ENCODE results near the gene SDR42E2. TPM values are rescaled to one million over a fixed set of nuclear protein-coding genes. Genes with fewer than 3 reads are reported as not detected.

The SDR42E2 gene
- total and polyA plus RNA-seq, 2 donors (not counting 3 experiments of a cell fraction or from before 2014, with no cell fraction given): 0.03 to 0.13 TPM

- no peak for DNase-seq (ENCODE audit: low read depth, low spot score)
- FAIRE-seq: no peak
- no peak overlapping the region for H3K27ac ChIP-seq (ENCODE audit: insufficient read depth, low read depth, low read length)
- TF ChIP-seq MAX (IDR thresholded peaks at IDR 0.05; ENCODE audit: insufficient read depth, insufficient read length): no peak
- TF ChIP-seq CTCF (IDR thresholded peaks at IDR 0.05; ENCODE audit: extremely low read depth in 1 of 2, insufficient read depth in 1 of 2, low read depth in 1 of 2, low read length in 2 of 2): no peak
- no peak overlapping the region for H3K9ac ChIP-seq (replicated peaks; ENCODE audit: extremely low read depth, insufficient read depth, low read length)
- intact Hi-C loops (cut with micrococcal nuclease): no loop called here
- H3K4me2 ChIP-seq (ENCODE audit: insufficient read depth, low read length): no peak overlapping the region
- H3K9me1 ChIP-seq (replicated peaks; ENCODE audit: control insufficient read depth, extremely low read depth, insufficient read depth, low read length): no peaks in the 10 kb centered on the region
- H4K20me1 ChIP-seq (replicated peaks; ENCODE audit: control insufficient read depth, extremely low read depth, insufficient read depth, low read length): no peaks in the 10 kb centered on the region
- CTCF ChIA-PET: interaction anchor here (0.5 to 1.4 kb wide), 3 partner anchors 8 to 39 kb away, joined by 3 read pairs; no protein-coding TSS in a partner anchor
- dilution Hi-C loops (cut with MboI; ENCODE audit: extremely low pct_ligation_motif_present, low sequenced_read_pairs): no loop called here
- H3K4me3 ChIP-seq (replicated peaks in 1 of 3; ENCODE audit: insufficient read depth in 1 of 3, low read depth in 1 of 3, low read length in 3 of 3): no peak overlapping the region
- H3K79me2 ChIP-seq (ENCODE audit: control insufficient read depth, insufficient read depth, low read length): no peaks in the 10 kb centered on the region
- H3K4me1 ChIP-seq (ENCODE audit: control insufficient read depth, extremely low read depth, insufficient read depth, low read length): no peaks in the 10 kb centered on the region
- no peak overlapping the region for H2AFZ ChIP-seq (ENCODE audit: low read depth, low read length)
- BruUV-seq (replicated peaks): no TSS peak
- POLR2A ChIA-PET: no interaction called here
- peaks cover 2% of the 10 kb centered on the region in 2 experiments for H3K36me3 ChIP-seq (ENCODE audit: control insufficient read depth in 2 of 2, extremely low read depth in 1 of 2, insufficient read depth in 2 of 2, low read length in 2 of 2)
- H3K27me3 ChIP-seq (ENCODE audit: control insufficient read depth in 2 of 2, insufficient read depth in 2 of 2, low read length in 2 of 2): no peaks in the 10 kb centered on the region
- no peaks in the 10 kb centered on the region for H3K9me3 ChIP-seq (replicated peaks; ENCODE audit: control insufficient read depth, insufficient read depth, low read length)
Measured at GRCh38 chr16:22240023-22240710, 77.9 kb downstream of the SDR42E2 start.

Other genes starting within 250 kb of the SDR42E2 start
- 189 and 207 TPM in 2 replicates for gene UQCRC2, start 209.1 kb upstream of the SDR42E2 start, total RNA-seq
- 94.8 and 132 TPM in 2 replicates for gene UQCRC2, start 209.1 kb upstream of the SDR42E2 start, polyA plus RNA-seq
- gene PDZD9, start 161.4 kb upstream of the SDR42E2 start, total RNA-seq: not detected in 2 replicates
- gene PDZD9, start 161.4 kb upstream of the SDR42E2 start, polyA plus RNA-seq: not detected in 2 replicates
- 22.0 and 23.2 TPM in 2 replicates for gene MOSMO, start 154.4 kb upstream of the SDR42E2 start, total RNA-seq
- gene MOSMO, start 154.4 kb upstream of the SDR42E2 start, polyA plus RNA-seq: 11.9 and 15.9 TPM in 2 replicates
- gene VWA3A, start 70.0 kb upstream of the SDR42E2 start, total RNA-seq: 0.46 and 0.84 TPM in 2 replicates
- 0.02 and 0.12 TPM in 2 replicates for gene VWA3A, start 70.0 kb upstream of the SDR42E2 start, polyA plus RNA-seq
- gene EEF2K, start 43.8 kb downstream of the SDR42E2 start, total RNA-seq: 44.1 and 48.6 TPM in 2 replicates
- gene EEF2K, start 43.8 kb downstream of the SDR42E2 start, polyA plus RNA-seq: 16.0 and 18.4 TPM in 2 replicates
- 42.8 and 48.3 TPM in 2 replicates for gene POLR3E, start 134.9 kb downstream of the SDR42E2 start, total RNA-seq
- gene POLR3E, start 134.9 kb downstream of the SDR42E2 start, polyA plus RNA-seq: 55.5 and 62.2 TPM in 2 replicates
- gene CDR2, start 212.1 kb downstream of the SDR42E2 start, total RNA-seq: 58.9 and 61.9 TPM in 2 replicates
- 29.7 and 35.3 TPM in 2 replicates for gene CDR2, start 212.1 kb downstream of the SDR42E2 start, polyA plus RNA-seq